H9 (cell line): ENCODE results near the gene FAM210B. TPM values are rescaled to one million over a fixed set of nuclear protein-coding genes. Genes with fewer than 3 reads are reported as not detected.

Experiments
- DNase-seq: peaks from one replicate; pipeline ENCODE4 v3.0.0-alpha.2; 2017
- H2AFZ ChIP-seq: one replicate; pipeline ENCODE4 v1.6.1; 2013; ENCODE audit warnings: mild to moderate bottlenecking, low read length, control low read depth, moderate library complexity
- H2AK5ac ChIP-seq: 2 replicates; pipeline ENCODE4 v1.6.1; 2013; ENCODE audit warnings: low read length, control low read depth, mixed read lengths; ENCODE audit not compliant: insufficient read length
- H2BK120ac ChIP-seq: one replicate; pipeline ENCODE4 v1.6.1; 2013; ENCODE audit warnings: low read depth, mild to moderate bottlenecking, low read length, control low read depth, inconsistent platforms; ENCODE audit not compliant: poor library complexity, severe bottlenecking
- H2BK12ac ChIP-seq: 2 replicates; pipeline ENCODE4 v1.6.1; 2013; ENCODE audit warnings: low read length, control low read depth, mixed read lengths, low read depth; ENCODE audit not compliant: insufficient read length
- H2BK15ac ChIP-seq: 2 replicates; pipeline ENCODE4 v1.6.1; 2013; ENCODE audit warnings: low read depth, low read length, control low read depth
- H2BK20ac ChIP-seq: one replicate; pipeline ENCODE4 v1.6.1; 2013; ENCODE audit warnings: low read depth, mild to moderate bottlenecking, low read length, control low read depth, inconsistent platforms; ENCODE audit not compliant: poor library complexity, severe bottlenecking
- H2BK5ac ChIP-seq: 2 replicates; pipeline ENCODE4 v1.6.1; 2013; ENCODE audit warnings: low read length, control low read depth, mixed read lengths; ENCODE audit not compliant: insufficient read length
- H3K14ac ChIP-seq: 2 replicates; pipeline ENCODE4 v1.6.1; 2013; ENCODE audit warnings: low read length, control low read depth; ENCODE audit not compliant: insufficient read depth
- H3K18ac ChIP-seq: 2 replicates; pipeline ENCODE4 v1.6.1; 2013; ENCODE audit warnings: low read depth, mild to moderate bottlenecking, mixed read lengths, low read length, control low read depth; ENCODE audit not compliant: insufficient read length
- H3K23ac ChIP-seq: 2 replicates; pipeline ENCODE4 v1.6.1; 2013; ENCODE audit warnings: low read length, control low read depth, mixed read lengths, low read depth; ENCODE audit not compliant: insufficient read length
- H3K23me2 ChIP-seq: 2 replicates; pipeline ENCODE4 v1.6.1; 2013; ENCODE audit warnings: low read depth, mild to moderate bottlenecking, mixed read lengths, low read length, control low read depth; ENCODE audit not compliant: insufficient read length, poor library complexity, severe bottlenecking
- H3K27ac ChIP-seq: 2 replicates; pipeline ENCODE4 v1.5.1; 2013; ENCODE audit warnings: low read length, control low read depth, mixed read lengths, low read depth; ENCODE audit not compliant: insufficient read length
- H3K27me3 ChIP-seq: 2 replicates; pipeline ENCODE4 v1.6.1; 2013; ENCODE audit warnings: low read length, control low read depth, inconsistent platforms; ENCODE audit not compliant: insufficient read depth
- H3K4ac ChIP-seq: 2 replicates; pipeline ENCODE4 v1.6.1; 2013; ENCODE audit warnings: low read depth, mild to moderate bottlenecking, control low read depth, inconsistent platforms, low read length, moderate library complexity
- H3K4me1 ChIP-seq: 2 replicates; pipeline ENCODE4 v1.6.1; 2013; ENCODE audit warnings: low read length, control low read depth, inconsistent platforms; ENCODE audit not compliant: insufficient read depth
- H3K4me2 ChIP-seq: 2 replicates; pipeline ENCODE4 v1.6.1; 2013; ENCODE audit warnings: low read length, control low read depth, mixed read lengths; ENCODE audit not compliant: insufficient read length, insufficient read depth
- H3K56ac ChIP-seq: 2 replicates; pipeline ENCODE4 v1.6.1; 2013; ENCODE audit warnings: low read depth, mild to moderate bottlenecking, mixed read lengths, low read length, control low read depth; ENCODE audit not compliant: insufficient read length
- H3K79me1 ChIP-seq: 2 replicates; pipeline ENCODE4 v1.6.1; 2013; ENCODE audit warnings: low read depth, mild to moderate bottlenecking, moderate library complexity, low read length, control low read depth, inconsistent platforms; ENCODE audit not compliant: insufficient read depth, poor library complexity, severe bottlenecking
- H3K79me2 ChIP-seq: 2 replicates; pipeline ENCODE4 v1.6.1; 2013; ENCODE audit warnings: low read length, control low read depth, inconsistent platforms; ENCODE audit not compliant: insufficient read depth
- H3K9ac ChIP-seq: 2 replicates; pipeline ENCODE4 v1.6.1; 2013; ENCODE audit warnings: low read length, control low read depth, mixed read lengths; ENCODE audit not compliant: insufficient read length; ENCODE audit errors: extremely low read depth
- H3K9me3 ChIP-seq: one replicate; pipeline ENCODE4 v1.6.1; 2013; ENCODE audit warnings: low read depth, low read length, inconsistent platforms; ENCODE audit not compliant: control insufficient read depth
- H3T11ph ChIP-seq: one replicate; pipeline ENCODE4 v1.6.1; 2013; ENCODE audit warnings: mild to moderate bottlenecking, low read length, control low read depth, inconsistent platforms
- H4K20me1 ChIP-seq: one replicate; pipeline ENCODE4 v1.6.1; 2013; ENCODE audit not compliant: control insufficient read depth, insufficient read length, insufficient read depth
- H4K5ac ChIP-seq: 2 replicates; pipeline ENCODE4 v1.6.1; 2013; ENCODE audit warnings: low read depth, mild to moderate bottlenecking, mixed read lengths, low read length, control low read depth; ENCODE audit not compliant: insufficient read length
- H4K8ac ChIP-seq: replicated peaks from 2 replicates; pipeline ENCODE4 v1.6.1; 2013; ENCODE audit warnings: low read length, control low read depth, mixed read lengths, low read depth; ENCODE audit not compliant: insufficient read length
- H4K91ac ChIP-seq: 2 replicates; pipeline ENCODE4 v1.6.1; 2013; ENCODE audit warnings: low read depth, mild to moderate bottlenecking, moderate library complexity, mixed read lengths, low read length, control low read depth; ENCODE audit not compliant: insufficient read length
- H3K27ac Mint-ChIP-seq, 3 experiments: 2 replicates in 2 of 3; 3 replicates in 1 of 3; pipeline ENCODE4 v1.8.0; 2020 to 2021; ENCODE audit warnings: mixed read lengths in 3 of 3, mild to moderate bottlenecking in 1 of 3, moderate library complexity in 1 of 3
- H3K27me3 Mint-ChIP-seq: 2 replicates; pipeline ENCODE4 v1.8.0; 2021; ENCODE audit warnings: low read depth, mild to moderate bottlenecking, moderate library complexity, mixed read lengths
- H3K36me3 Mint-ChIP-seq, 3 experiments: 2 replicates in 2 of 3; 3 replicates in 1 of 3; pipeline ENCODE4 v1.8.0; 2020 to 2021; ENCODE audit warnings: low read depth in 3 of 3, mixed read lengths in 3 of 3; ENCODE audit not compliant: insufficient read depth in 1 of 3
- H3K4me1 Mint-ChIP-seq, 2 experiments: 2 replicates each; pipeline ENCODE4 v1.8.0; 2020; ENCODE audit warnings: mixed read lengths in 2 of 2
- H3K4me3 Mint-ChIP-seq, 2 experiments: 2 replicates in 1 of 2; 3 replicates in 1 of 2; pipeline ENCODE4 v1.8.0; 2020 to 2021; ENCODE audit warnings: mild to moderate bottlenecking in 2 of 2, mixed read lengths in 2 of 2, moderate library complexity in 1 of 2
- H3K9me3 Mint-ChIP-seq, 2 experiments: 2 replicates in 1 of 2; 3 replicates in 1 of 2; pipeline ENCODE4 v1.8.0; 2020; ENCODE audit warnings: mild to moderate bottlenecking in 2 of 2, mixed read lengths in 2 of 2, moderate library complexity in 1 of 2
- total RNA-seq: library from RNA; stranded (reverse); gene quantifications from 2 replicates; pipeline ENCODE4 v1.2.1, GENCODE V29; 2021
- TF ChIP-seq, protein P1 (sequence below): fragments of 200-600 bp; sonication (generic); conservative IDR thresholded peaks from 3 replicates; pipeline ENCODE4 v1.8.0; 2021; ENCODE audit warnings: antibody characterized with exemption, mild to moderate bottlenecking

The FAM210B gene
- total RNA-seq, 1 experiment from 2014 or later = 24.2 TPM

- no peaks in the 10 kb centered on the region for H3K4me1 Mint-ChIP-seq
- no peaks in the 10 kb centered on the region for H4K20me1 ChIP-seq
- no peak overlapping the region for H2BK120ac ChIP-seq
- no peak overlapping the region for H2AK5ac ChIP-seq
- H2BK5ac ChIP-seq = no peak overlapping the region
- H4K91ac ChIP-seq = no peak overlapping the region
- H3K79me2 ChIP-seq = no peaks in the 10 kb centered on the region
- H3K4me1 ChIP-seq = no peaks in the 10 kb centered on the region
- no peak overlapping the region for H2AFZ ChIP-seq
- H3K9ac ChIP-seq = no peak overlapping the region
- H2BK15ac ChIP-seq = no peak overlapping the region
- H3T11ph ChIP-seq = no peak overlapping the region
- no peak overlapping the region for H3K27ac Mint-ChIP-seq
- no peaks in the 10 kb centered on the region for H3K27me3 ChIP-seq
- no peak overlapping the region for H2BK12ac ChIP-seq
- H3K9me3 ChIP-seq = peaks cover 70% of the 10 kb centered on the region
- H3K79me1 ChIP-seq = no peaks in the 10 kb centered on the region
- H3K14ac ChIP-seq = no peak overlapping the region
- no peak overlapping the region for H3K56ac ChIP-seq
- no peaks in the 10 kb centered on the region for H3K23me2 ChIP-seq
- no peak overlapping the region for H4K5ac ChIP-seq
- H3K18ac ChIP-seq = no peak overlapping the region
- no peak overlapping the region for H3K4ac ChIP-seq
- no peak overlapping the region for H3K27ac ChIP-seq
- no peak overlapping the region for H3K4me2 ChIP-seq
- H3K4me3 Mint-ChIP-seq = no peak overlapping the region
- H3K9me3 Mint-ChIP-seq = peaks cover 81 to 91% of the 10 kb centered on the region in 2 experiments
- peaks cover 2 to 37% (median 10%) of the 10 kb centered on the region in 3 experiments; a peak in 5 of 7 replicates for H3K36me3 Mint-ChIP-seq
- peaks cover 5% of the 10 kb centered on the region; the same call in 1 of the 2 replicates for H3K27me3 Mint-ChIP-seq
- TF ChIP-seq, protein P1, sequence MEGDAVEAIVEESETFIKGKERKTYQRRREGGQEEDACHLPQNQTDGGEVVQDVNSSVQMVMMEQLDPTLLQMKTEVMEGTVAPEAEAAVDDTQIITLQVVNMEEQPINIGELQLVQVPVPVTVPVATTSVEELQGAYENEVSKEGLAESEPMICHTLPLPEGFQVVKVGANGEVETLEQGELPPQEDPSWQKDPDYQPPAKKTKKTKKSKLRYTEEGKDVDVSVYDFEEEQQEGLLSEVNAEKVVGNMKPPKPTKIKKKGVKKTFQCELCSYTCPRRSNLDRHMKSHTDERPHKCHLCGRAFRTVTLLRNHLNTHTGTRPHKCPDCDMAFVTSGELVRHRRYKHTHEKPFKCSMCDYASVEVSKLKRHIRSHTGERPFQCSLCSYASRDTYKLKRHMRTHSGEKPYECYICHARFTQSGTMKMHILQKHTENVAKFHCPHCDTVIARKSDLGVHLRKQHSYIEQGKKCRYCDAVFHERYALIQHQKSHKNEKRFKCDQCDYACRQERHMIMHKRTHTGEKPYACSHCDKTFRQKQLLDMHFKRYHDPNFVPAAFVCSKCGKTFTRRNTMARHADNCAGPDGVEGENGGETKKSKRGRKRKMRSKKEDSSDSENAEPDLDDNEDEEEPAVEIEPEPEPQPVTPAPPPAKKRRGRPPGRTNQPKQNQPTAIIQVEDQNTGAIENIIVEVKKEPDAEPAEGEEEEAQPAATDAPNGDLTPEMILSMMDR = no peak
- H2BK20ac ChIP-seq = no peak overlapping the region
- no peak for DNase-seq
- H3K23ac ChIP-seq = no peak overlapping the region
- no peak overlapping the region for H4K8ac ChIP-seq
Measured at GRCh38 chr20:56324806-56325205, 34.0 kb upstream of the FAM210B start.
